Measurements from ENCODE around the gene SLC25A22.

The SLC25A22 gene

DNA sequence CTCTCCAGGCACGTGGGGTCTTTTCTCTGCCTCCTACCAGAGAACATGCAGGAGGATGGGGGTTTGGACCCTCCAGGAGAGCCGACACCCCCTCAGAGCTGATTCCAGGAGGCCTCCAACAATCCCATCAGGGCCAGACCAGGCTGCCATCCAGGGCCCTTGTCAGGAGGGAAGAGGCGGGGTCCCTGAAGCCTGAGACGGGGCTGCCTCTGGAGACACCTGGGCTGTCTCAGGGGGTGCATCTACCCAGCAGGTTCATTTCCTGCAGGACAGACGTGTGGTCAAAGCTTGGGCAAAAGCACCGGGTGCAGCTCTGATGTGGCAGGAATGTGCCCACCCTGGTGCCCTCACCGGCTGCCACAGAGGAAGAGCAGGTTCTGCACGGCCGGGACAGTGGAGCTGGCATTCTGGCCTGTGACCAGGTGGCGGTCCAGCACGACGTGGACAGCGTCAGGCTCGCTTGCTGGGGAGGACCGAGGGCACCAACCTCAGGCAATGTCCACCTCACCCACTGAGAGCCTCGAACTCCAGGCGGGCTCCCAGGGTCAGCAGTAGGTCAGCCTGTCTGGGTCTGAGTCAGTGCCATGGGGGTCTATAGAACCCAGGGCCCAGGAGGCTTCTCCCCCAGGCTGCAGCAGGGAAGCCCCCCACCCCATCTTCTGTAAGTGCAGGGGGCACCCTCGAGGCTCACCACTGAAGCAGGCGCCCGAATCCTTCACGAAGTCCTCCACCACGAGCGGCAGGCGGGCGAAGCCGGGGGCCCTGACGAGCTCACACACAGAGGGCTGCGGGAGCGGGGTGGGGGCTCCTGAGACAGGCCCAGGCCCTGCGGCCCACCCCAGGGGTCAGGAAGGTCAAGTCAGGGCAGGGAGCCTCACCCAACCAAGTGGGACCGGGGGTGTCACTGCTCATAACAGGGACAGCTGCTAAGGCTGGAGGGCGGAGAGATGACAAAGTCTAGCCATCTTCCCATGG, 27.2 kb downstream of the SLC25A22 start:
- DNase-seq, result no peak

DNA sequence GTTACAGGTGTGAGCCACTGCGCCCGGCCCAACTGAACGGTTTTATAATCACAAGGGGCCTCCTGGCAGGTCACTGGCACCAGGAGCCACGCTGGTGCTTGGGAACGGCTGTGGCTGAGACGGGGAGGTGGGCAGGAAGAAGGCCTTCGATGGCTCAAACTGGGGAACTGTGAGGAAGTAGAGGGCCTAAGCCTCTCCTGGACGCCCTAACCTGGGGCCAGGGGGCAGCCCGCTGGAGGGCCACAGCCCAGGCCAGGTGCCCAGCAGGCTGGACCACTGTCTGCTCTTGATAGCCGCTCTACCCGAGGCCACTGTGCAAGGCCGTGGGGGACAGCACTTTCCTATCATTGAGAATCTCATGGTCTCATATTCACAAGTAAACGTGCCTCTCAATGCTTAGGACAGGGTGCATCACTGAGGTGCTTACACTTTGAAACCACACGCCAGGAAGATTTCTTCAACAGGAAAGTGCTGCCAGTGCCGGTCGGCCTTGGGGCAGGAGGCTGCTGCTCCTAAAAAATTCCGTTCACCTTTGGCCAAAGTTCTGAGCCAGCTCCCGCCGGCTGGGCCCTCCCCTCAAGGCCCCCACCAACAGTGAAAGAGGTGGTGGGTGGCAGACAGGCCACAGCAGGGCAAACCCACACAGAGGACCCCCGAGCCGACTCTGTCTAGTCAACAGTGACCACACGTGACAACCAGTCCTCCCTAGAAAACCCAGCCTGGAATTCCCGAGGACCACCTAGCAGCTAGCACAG, 28.0 kb downstream of the SLC25A22 start:
- no peak for DNase-seq

DNA sequence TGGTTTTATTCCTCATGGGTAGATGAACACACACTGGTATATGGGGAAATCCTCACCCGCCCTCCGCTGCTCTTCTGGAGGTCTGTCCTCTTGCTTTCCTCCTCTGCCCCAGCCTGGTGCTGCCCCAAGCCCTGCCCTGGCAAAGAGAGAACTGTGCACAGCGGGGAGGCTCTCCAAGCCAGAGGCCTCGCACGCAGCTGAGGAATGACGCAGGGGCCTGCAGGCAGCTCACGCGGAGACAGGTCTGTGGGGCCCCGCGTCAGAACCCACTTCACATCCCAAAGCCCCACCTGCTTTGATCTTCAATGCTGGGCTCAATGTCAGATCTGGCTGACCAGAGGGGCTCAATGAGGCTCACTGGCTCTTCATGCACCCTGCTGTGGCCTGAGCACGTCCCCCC, 30.8 kb downstream of the SLC25A22 start:
- DNase-seq, result no peak

DNA sequence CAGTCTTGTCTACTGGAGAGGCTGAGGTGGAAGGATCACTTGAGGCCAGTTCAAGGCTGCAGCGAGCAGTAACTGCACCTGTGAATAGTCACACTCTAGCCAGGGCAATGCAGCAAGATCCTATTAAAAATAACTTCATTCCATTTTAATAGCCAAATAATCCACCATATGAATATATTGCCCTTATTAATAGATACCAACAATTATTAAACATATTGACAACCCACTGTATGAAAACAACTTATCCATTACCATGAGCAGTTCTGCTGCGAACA, 31.2 kb downstream of the SLC25A22 start:
- DNase-seq, result no peak

DNA sequence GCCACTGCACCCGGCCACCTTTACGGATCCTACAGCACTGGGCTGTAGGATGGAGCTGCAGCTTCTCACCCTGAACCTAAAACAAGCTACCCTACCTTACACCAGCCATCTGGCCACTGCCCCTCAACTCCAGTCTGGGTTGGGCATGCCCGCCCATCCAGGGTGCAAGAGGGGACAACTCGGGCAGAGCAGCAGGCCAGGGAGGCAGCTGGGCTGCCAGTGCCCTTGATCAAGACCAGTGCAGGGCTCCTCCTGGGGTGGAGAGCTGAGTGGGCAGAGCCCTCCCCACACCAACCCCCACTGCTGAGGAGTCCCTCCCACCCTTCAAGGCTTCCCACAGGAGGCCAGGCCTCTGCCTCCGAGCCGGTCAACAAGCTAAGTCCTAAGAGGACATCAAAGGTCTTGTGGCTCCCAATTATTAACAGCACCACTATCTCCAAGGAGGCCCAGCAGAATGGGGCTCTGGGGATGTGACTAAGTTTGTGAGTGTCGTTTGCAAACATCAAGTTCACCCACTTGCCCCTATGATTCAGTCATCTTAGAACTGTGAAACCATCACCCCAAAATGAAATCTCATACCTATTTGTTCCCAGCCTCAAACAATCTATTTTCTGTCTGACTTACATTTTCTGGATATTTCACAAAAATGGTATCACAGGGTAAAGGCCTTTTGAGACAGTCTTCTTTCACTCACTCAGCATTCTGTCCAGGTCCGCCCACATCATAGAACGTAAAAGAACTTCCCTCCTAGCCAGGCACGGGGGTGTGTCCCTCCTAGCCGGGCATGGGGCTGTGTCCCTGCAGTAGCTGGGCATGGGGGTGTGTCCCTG, 31.8 kb downstream of the SLC25A22 start:
- no peak for DNase-seq

DNA sequence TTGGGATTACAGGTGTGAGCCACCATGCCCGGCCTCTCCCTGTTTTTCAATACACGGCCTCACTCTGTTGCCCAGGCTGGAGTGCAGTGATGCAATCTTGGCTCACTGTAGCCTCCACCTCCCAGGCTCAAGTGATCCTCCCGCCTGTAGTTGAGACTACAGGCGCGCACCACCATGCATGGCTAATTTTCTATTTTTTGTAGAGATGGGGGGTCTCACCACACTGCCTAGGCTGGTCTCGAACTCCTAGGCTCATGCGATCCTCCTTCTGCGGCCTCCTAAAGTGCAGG, 32.3 kb downstream of the SLC25A22 start:
- DNase-seq, result no peak

DNA sequence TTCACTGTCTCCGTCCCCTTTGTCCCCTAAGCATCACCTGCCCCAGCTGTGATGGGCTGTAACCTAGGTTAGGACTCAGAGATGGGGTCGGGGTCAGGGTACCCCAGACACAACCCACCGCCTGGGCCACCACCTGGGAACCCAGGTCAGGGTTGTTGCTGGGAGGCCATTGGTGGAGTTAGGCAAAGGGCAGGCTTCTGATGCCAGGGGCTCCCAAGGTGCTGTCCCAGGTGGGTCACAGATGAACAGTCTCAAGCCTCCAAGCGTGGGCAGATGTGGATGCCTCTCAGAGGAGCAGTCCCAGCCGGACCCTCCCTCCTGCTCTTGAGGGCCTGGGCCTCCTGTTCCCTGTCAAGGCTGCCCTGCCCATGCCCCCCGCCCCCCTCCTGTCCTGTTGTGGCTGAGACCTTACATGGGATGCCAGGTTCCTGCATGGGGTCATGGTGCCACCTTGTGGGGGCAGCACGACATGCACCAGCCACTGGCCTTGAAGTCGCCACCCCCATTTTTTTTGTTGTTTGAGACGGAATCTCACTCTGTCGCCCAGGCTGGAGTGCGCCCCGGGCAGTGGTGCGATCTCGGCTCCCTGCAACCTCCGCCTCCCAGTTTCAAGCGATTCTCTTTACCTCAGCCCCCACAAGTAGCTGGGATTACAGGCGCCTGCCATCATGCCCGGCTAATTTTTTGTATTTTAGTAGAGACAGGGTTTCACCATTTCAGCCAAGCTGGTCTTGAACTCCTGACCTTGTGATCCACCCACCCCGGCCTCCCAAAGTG, 32.9 kb downstream of the SLC25A22 start:
- DNase-seq, result peak; percentile 75 to 77

DNA sequence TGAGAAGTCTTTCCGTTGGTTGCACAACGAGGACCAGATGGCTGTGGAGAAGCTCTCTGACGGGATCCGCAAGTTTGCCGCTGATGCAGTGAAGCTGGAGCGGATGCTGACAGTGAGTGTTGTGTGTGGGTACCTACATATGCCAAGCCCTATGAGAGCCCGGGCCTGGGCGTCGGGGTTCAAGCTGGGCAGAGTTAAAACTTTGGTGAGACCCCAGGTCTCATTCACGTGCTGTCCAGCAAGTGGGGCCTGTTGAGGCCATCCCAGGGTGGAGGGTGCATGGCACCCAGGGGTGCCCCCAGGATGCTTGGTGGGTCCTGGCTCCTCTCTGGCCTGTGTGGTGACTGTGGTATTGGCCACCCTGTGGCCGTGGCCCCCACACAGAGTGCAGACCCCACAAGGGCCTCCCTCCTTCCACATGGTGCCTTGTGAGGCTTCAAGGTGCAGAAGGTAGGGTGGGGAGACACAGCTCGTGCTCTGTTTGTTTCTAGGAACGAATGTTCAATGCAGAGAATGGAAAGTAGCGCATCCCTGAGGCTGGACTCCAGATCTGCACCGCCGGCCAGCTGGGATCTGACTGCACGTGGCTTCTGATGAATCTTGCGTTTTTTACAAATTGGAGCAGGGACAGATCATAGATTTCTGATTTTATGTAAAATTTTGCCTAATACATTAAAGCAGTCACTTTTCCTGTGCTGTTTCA, 33.6 kb downstream of the SLC25A22 start:
- no peak for DNase-seq

DNA sequence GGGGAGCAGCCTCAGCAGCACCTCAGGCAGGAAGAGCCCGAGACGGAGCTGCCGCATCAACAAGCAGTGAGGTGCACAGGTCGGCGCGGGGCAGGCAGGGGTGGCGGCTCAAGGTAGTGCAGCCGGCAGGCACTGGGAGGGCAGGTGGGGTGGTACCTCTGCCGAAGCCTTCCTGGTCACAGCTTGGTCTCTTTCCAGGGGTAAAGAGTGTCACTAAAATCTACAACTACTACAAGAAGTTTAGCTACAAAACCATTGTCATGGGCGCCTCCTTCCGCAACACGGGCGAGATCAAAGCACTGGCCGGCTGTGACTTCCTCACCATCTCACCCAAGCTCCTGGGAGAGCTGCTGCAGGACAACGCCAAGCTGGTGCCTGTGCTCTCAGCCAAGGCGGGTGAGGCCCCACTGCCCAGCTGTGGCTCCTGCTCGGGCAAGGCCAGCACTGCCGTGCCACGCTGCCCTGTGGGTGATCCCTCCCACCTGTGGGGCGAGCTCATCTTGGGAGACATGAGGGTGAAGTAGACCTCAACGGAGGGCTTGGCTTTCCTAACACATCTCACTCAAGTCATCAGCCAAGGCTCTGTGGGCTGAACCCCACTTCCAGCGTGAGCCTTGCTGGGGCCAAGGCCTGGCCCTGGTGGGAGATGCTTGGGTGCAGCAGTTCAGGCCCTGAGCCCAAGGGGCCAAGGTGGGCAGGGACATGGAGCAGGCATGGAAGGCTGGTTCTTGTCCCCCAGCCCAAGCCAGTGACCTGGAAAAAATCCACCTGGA, 34.3 kb downstream of the SLC25A22 start:
- no peak for DNase-seq

DNA sequence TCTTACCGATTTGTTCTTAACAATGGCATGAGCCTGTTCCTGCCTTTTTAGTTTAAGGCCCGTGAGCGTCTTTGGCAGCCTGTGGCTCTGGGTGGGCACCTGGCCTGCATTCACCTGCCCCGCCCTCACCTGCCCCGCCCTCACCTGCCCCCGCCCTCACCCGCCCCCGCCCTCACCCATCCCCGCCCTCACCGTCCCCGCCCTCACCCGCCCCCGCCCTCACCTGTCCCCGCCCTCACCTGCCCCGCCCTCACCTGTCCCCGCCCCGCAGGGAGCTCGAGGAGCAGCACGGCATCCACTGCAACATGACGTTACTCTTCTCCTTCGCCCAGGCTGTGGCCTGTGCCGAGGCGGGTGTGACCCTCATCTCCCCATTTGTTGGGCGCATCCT, 35.0 kb downstream of the SLC25A22 start:
- DNase-seq, result no peak

DNA sequence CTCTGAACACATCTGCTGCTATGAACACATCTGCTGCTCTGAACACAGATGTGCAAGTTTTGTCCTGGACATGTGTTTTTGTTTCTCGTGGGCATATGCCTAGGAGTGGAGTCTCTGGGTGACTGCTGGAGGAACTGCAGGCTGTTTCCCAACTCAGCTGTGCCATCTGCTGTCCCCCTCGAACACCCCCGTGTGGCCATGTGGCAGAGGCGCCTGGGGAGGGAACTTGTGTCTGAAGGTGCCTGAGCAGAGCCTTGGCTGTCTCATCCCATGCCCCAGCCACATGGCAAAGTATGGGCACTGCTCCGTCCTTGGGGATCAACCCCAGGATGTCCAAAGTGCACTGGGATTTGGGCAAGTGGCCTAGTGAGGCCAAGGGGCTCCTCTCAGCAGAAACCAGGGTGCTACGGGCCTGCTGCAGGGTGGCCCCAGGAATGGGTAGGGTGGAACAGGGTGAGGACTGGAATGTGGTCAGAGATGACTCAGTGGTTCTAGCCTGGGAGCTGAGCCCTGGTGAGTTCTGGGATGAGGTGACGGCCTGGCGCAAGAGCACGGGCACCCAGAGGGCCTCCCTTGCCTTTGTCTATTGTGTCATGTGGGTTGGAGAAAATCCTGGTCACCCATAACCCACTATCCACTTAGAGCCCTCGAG, 35.5 kb downstream of the SLC25A22 start:
- DNase-seq, result no peak

DNA sequence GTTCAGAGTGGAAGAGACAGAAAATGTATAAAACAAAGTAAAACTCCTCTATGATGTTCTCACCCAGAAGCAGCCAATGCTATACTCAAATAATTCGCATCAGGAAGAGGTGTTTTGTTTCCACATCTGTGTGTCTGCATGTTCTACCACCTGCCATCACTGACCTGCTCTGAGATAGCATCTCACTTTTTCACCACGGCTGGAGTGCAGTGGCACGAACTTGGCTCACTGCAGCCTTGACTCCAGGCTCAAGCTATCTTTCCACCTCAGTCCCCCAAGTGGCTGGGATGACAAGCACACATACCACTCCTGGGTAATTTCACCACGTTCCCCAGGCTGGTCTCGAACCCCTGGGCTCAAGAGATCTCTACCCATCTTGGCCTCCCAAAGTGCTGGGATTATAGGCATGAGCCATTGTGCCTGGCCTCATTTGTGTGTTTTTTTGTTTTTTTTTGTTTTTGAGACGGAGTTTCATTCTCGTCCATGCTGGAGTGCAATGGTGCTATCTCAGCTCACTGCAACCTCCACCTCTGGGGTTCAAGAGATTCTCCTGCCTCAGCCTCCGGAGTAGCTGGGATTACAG, 36.5 kb downstream of the SLC25A22 start:
- no peak for DNase-seq

DNA sequence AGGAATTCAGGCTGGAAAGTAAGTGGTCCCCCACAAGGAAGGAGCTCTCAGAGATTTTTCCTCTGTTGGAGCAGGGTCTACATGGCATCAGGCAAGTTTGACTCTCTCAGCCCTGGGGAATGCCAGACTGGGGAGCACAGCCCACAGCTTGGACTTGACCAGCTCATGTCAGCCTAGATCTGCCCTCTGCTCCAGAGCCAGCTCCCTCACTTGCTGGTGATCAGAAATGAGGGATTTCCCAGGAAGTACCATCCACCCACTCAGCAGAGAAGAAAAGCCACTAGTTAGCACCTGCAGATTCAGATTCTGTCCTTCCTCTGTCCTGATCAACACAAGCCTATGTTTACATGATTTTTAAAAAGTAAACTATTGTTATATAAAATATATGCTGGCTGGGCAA, 37.8 kb downstream of the SLC25A22 start:
- no peak for DNase-seq

DNA sequence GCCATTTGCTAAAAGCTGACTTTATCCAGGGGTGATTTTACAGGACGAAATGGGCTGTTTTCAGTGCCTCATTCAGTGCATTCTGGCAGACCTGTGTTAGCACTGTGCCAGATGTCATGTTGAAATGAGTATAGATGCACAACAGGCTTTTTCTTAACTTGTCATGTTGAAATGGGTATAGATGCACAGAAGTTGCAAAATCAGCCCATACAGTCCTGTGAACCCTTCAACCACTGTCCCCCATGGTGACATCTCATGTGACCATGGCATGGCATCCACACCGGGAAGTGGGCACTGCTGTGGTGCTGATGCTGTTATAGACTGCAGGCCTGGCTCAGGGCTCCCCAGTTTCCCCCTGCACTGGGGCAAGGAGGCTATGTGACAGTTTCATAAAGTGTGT, 48.4 kb downstream of the SLC25A22 start:
- DNase-seq, result no peak

DNA sequence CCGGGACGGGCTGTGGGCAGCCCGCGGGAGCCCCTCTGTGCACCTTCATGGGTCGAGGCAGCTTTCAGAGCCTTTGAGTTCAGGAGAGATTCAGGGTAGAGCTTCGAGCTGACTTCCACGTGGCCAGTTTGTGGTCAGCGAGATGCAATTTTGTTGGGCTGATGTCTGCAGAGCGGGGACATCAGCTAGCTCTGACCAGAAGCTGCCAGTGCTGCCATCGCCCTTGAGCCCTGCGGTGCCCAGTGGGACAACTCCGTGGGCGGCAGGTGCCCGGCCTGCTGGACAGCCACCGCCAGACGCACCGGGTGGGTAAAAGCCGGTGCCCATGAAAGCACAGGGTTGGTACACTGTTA, 50.1 kb downstream of the SLC25A22 start:
- no peak for DNase-seq

DNA sequence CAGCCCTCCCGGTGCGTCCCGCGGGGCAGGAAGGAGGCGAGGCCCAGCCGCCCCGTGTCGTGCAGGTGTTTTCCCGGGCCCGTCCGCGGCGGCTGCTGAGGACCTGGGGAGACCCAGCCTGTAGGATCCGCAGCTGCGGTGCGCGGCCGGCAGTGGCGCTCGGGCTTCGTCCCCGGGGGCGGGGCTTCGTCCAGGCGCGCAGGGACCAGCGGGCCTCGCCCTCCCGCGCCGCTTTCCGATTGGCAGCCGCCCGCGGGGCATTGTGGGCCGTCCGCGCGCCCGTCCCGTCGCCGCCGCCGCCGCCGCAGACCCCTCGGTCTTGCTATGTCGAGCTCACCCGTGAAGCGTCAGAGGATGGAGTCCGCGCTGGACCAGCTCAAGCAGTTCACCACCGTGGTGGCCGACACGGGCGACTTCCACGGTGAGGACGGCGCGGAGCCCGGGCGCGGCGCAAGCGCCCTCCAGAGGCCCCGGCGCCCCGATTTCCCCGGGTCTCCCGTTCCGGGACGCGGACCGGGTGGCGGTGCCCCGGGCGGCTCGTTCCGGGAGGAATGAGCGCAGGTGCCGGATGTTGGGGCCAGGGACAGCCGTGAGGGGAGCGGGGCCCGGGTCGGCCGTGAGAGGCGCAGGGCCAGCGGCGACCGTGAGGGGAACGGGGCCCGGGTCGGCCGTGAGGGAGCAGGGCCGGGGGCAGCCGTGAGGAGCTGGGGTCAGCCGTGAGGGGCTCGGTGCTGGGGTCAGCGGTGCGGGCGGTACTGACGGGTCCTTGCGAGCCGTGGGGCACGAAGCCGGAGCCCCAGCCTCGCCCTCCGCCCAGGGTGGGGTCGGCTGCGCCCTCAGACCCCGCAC, 50.7 kb downstream of the SLC25A22 start, which contains the start of gene TALDO1:
Gene TALDO1, plus strand, starts transcription at position 307 of the 849 bp plus-strand sequence. Its CDS starts 18 bp downstream, at position 325.
- peak; percentile 87 for DNase-seq

DNA sequence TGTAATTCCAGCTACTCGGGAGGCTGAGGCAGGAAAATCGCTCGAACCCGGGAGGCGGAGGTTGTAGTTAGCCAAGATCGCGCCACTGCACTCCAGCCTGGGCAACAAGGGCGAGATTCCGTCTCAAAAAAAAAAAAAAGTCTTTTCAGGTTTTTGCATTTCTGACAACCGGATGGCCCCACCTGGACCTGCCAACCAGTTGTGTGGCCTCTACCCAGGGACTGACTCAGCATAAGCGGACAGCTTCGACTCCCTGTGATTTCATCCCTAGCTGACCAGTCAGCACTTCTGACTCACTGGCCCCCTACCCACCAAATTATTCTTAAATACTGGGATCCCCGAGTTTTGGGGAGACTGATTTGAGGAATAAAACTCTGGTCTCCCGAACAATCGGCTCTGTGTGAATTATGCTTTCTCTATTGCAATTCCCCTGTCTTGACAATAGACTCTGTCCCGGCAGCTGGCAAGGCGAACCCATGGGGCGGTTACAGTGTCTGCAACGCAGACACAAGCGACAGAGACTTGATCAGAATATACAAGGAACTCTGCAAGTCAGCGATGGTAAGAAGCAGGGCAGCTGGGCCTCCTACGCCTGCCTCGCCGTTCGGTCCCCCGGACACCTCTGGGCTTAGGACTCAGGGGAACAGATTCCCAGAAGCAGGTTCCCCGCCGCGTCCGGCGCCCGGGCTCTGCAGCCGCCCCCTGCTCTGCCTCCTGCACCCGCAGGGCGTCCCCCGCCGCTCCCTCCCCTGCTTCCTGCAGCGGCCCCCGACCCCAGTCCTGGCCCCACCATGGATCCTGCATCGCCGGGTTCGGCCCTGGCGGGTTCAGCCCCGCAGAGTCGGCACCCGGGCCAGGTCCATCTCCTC, 51.6 kb downstream of the SLC25A22 start:
- peak in 1 of 2 donors; percentile 28 for DNase-seq

DNA sequence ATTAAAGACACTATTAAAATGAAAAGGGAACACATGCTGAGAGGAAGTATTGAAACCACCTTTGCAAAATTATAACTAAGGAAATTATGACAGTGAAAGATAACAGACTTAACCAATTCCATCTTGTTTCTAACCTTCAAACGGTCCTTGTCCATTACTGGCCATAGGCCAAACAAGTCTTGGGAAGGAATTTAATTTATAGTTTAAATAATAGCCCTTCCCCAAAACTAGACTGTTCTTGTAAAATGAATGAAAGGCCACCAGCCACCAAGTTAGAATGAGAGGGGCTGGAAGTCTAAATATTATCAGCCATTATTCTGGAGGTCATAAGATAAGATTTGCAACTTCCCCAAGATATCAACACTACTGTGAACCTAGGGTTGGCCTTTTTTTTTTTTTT, 52.7 kb downstream of the SLC25A22 start:
- DNase-seq, result no peak
